Measurements from ENCODE around the gene RILP.

The RILP gene

DNA sequence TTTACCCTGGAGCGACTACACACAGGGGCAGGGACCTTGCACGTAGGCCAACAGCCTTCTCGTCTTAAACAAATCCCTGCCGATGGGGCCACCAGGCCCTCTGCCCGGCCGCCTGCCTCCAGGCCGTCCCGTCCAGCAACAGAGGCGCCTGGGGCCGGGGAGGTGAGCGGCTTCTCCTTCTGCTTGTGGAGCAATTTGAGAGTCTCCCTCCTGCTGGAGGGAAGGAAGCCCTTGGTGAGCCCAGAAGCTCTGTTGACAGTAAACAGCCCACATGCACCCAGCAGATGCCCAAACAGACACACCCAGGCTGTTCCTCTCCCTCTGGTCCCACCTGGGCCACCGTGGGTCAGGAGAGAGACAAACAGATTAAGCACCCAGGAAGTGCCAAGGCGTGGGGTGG is 29.2 kb downstream of the RILP start:
- WGBS (ENCODE audit: insufficient coverage, insufficient read length) = no CpG with 5 or more reads among the region's 13 CpGs
- no peak overlapping the region for H3K4me3 ChIP-seq (ENCODE audit: low read length)
- H3K4me1 ChIP-seq (ENCODE audit: control insufficient read depth, insufficient read depth, low read length) = 0 out of 2 replicates have a peak, but pooled peaks cover 1% of the 10 kb centered on the region
- DNase-seq (ENCODE audit: low read depth, low spot score) = no peak
- no peaks in the 10 kb centered on the region for H3K36me3 ChIP-seq (ENCODE audit: control insufficient read depth, insufficient read depth, low read length)
- H3K9me3 ChIP-seq (ENCODE audit: control insufficient read depth, insufficient read depth, low read length) = no peaks in the 10 kb centered on the region
- no peaks in the 10 kb centered on the region for H3K27me3 ChIP-seq (ENCODE audit: control insufficient read depth, insufficient read depth, low read length)
- no peak overlapping the region for H3K27ac ChIP-seq (ENCODE audit: low read length)

DNA sequence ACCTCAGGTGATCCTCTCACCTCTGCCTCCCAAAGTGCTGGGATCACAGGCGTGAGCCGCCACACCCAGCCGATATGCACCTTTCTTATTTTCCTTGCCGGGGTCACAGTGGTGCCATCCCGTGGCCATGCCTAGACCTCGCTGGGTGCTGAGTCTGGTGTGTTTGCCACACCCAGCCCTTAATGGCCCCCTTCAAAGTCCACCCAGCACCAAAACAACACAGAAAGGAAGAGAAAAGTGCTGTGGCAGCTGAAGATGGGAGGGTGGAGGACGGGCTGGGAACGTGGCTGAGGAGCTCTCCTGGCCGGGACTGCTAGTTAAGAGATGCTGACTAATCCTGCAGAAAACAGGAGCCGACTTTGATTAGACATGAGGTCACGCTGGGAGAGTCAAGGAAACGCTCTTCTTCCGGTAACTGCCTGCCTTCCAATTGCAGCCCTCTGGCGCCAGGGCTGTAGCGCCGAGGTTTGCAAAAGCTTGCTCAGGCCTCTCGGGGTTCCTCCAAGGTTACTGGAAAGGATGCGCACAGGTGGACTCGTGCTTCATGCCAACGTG is 32.0 kb downstream of the RILP start:
- Histone ChIP-seq H3K4me3 (ENCODE audit: low read length) (no peak overlapping the region), H3K36me3 (ENCODE audit: control insufficient read depth, insufficient read depth, low read length) (no peaks in the 10 kb centered on the region), H3K27ac (ENCODE audit: low read length) (no peak overlapping the region), H3K9me3 (ENCODE audit: control insufficient read depth, insufficient read depth, low read length) (no peaks in the 10 kb centered on the region), H3K27me3 (ENCODE audit: control insufficient read depth, insufficient read depth, low read length) (no peaks in the 10 kb centered on the region), H3K4me1 (ENCODE audit: control insufficient read depth, insufficient read depth, low read length) (0 out of 2 replicates have a peak, but pooled peaks cover 1% of the 10 kb centered on the region)
- WGBS (ENCODE audit: insufficient coverage, insufficient read length) = no CpG with 5 or more reads among the region's 20 CpGs
- DNase-seq (ENCODE audit: low read depth, low spot score) = no peak

DNA sequence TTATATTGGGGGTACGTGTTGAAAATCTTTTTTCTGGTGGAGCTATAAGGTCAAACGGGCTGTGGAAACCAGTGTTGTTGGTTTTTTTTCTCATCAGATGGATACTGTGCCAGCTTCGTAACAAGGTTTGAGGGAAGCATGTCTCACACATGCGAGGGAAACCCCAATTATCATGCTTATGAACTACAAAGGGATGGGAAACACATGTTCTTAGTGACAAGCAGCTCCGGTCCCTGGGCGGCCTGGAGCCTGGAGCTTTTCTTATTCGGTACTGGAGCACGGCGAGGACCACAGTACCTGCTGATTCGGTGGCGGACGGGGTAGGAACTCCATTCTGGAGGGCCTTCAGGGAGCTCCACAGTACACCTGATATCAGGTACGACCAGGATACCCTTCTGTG is 33.6 kb downstream of the RILP start:
- no CpG with 5 or more reads among the region's 13 CpGs for WGBS (ENCODE audit: insufficient coverage, insufficient read length)
- no peak for DNase-seq (ENCODE audit: low read depth, low spot score)
- no peak overlapping the region for H3K4me3 ChIP-seq (ENCODE audit: low read length)
- H3K36me3 ChIP-seq (ENCODE audit: control insufficient read depth, insufficient read depth, low read length) = no peaks in the 10 kb centered on the region
- no peaks in the 10 kb centered on the region for H3K27me3 ChIP-seq (ENCODE audit: control insufficient read depth, insufficient read depth, low read length)
- no peak overlapping the region for H3K27ac ChIP-seq (ENCODE audit: low read length)
- H3K9me3 ChIP-seq (ENCODE audit: control insufficient read depth, insufficient read depth, low read length) = no peaks in the 10 kb centered on the region
- no peaks in the 10 kb centered on the region for H3K4me1 ChIP-seq (ENCODE audit: control insufficient read depth, insufficient read depth, low read length)

DNA sequence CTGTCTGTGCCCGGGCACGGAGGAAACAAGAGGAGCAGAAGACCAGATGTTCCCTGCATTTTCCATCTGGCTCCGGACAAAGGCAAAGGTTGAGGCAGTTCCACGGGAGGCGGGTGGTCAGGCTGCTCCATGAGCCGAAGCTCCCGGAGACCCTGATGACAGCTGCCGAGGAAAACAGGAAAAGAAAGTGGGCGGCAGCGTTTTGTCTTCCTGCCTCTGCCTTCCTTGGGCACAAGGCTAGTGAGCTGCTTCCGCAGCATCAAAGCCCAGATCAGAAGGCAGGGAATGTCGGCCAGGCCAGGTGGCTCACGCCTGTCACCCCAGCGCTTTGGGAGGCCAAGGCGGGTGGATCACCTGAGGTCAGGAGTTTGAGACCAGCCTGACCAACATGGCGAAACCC is 37.3 kb downstream of the RILP start:
- Histone ChIP-seq H3K36me3 (ENCODE audit: control insufficient read depth, insufficient read depth, low read length) (no peaks in the 10 kb centered on the region), H3K4me1 (ENCODE audit: control insufficient read depth, insufficient read depth, low read length) (no peaks in the 10 kb centered on the region), H3K9me3 (ENCODE audit: control insufficient read depth, insufficient read depth, low read length) (no peaks in the 10 kb centered on the region), H3K4me3 (ENCODE audit: low read length) (no peak overlapping the region), H3K27ac (ENCODE audit: low read length) (no peak overlapping the region), H3K27me3 (ENCODE audit: control insufficient read depth, insufficient read depth, low read length) (no peaks in the 10 kb centered on the region)
- DNase-seq (ENCODE audit: low read depth, low spot score) = no peak
- WGBS (ENCODE audit: insufficient coverage, insufficient read length) = no CpG with 5 or more reads among the region's 16 CpGs

DNA sequence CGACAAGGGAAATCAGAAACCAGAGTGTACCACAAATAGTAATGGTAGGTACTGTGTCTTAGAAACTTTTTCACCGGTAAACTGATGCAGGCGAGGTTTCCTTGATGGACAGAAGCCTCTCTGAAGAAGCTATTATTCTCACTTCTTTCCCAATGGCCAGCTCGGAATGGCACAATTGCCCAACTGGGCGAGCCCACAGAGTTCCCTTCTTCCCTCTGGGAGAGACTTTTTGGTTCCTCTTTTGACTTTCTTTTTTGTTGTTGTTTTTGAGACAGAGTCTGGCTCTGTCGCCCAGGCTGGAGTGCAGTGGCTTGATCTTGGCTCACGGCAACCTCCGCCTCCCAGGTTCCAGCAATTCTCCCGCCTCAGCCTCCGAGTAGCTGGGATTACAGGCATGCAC is 38.0 kb downstream of the RILP start:
- Histone ChIP-seq H3K4me1 (ENCODE audit: control insufficient read depth, insufficient read depth, low read length) (no peaks in the 10 kb centered on the region), H3K27ac (ENCODE audit: low read length) (no peak overlapping the region), H3K4me3 (ENCODE audit: low read length) (no peak overlapping the region), H3K9me3 (ENCODE audit: control insufficient read depth, insufficient read depth, low read length) (no peaks in the 10 kb centered on the region), H3K27me3 (ENCODE audit: control insufficient read depth, insufficient read depth, low read length) (no peaks in the 10 kb centered on the region), H3K36me3 (ENCODE audit: control insufficient read depth, insufficient read depth, low read length) (no peaks in the 10 kb centered on the region)
- no CpG with 5 or more reads among the region's 10 CpGs for WGBS (ENCODE audit: insufficient coverage, insufficient read length)
- DNase-seq (ENCODE audit: low read depth, low spot score) = no peak

DNA sequence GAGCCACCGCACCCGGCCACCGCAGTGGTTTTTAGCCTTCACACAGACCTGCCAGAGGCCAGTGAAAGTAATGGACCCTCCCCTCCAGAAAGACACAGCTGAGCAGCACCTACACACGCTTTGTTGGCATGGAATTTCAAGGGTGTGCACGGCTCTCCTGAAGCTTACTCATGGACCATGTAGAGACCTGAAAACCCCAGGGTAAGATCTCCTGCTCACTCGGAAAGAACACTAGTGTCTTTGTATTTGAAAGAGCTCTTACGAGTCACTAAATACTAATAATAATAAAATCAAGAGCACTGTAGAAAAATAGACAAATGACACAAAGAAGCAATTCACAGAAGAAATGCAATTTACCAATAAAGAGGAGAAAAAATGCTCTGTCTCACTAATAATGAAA is 41.0 kb downstream of the RILP start:
- Histone ChIP-seq H3K36me3 (ENCODE audit: control insufficient read depth, insufficient read depth, low read length) (no peaks in the 10 kb centered on the region), H3K9me3 (ENCODE audit: control insufficient read depth, insufficient read depth, low read length) (no peaks in the 10 kb centered on the region), H3K4me3 (ENCODE audit: low read length) (no peak overlapping the region), H3K27me3 (ENCODE audit: control insufficient read depth, insufficient read depth, low read length) (no peaks in the 10 kb centered on the region), H3K27ac (ENCODE audit: low read length) (no peak overlapping the region), H3K4me1 (ENCODE audit: control insufficient read depth, insufficient read depth, low read length) (peaks cover 7% of the 10 kb centered on the region)
- DNase-seq (ENCODE audit: low read depth, low spot score) = no peak
- WGBS (ENCODE audit: insufficient coverage, insufficient read length) = no CpG with 5 or more reads among the region's 7 CpGs

DNA sequence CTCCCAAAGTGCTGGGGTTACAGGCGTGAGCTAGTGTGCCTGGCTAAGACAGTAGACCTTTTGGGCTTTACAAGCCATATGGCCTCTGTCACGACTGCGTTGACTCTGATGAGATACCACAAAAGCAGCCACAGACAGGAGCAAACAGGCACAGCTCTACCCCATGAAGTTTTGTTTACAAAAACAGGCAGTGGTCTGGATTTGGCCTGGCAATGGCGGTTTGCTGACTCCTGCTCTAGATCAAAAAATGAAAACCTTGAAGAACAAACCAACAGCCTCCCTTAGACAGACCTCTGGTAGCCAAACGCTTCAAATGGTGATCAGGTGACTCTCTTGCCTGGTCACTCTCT is 41.7 kb downstream of the RILP start:
- no peak overlapping the region for H3K27ac ChIP-seq (ENCODE audit: low read length)

DNA sequence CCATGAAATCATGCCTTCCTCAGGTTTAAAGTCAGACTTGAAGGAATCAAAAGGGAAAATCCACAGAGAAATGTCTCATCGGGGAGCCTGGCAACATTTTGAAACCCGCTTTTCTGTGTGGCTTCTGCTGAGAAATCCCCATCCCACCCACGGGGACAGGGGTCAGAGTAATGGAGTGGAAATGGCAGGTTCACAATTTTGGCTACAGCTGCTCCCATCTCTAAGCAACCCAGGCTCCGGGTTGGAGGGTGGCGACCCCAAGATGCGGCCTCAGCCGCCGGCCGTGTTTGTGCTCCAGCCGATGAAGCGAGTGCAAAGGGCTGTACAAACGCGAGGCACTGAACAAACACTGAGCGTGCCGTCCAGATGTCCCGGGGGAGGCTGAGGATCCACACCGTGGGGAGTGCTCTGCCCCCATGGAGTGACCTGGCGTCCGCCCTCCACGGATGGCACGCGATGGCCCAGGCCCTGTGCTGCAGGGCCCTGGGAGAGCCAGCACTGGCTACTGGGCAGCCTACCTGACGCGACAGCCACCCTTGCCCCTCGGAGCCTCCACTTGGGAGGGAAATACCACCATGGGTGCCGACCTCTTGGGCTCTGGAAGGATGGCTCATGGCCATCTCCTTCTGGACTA is 43.2 kb downstream of the RILP start:
- H3K4me3 ChIP-seq (ENCODE audit: low read length) = no peak overlapping the region
- no peak for DNase-seq (ENCODE audit: low read depth, low spot score)
- no peaks in the 10 kb centered on the region for H3K36me3 ChIP-seq (ENCODE audit: control insufficient read depth, insufficient read depth, low read length)
- WGBS (ENCODE audit: insufficient coverage, insufficient read length) = no CpG with 5 or more reads among the region's 26 CpGs
- H3K9me3 ChIP-seq (ENCODE audit: control insufficient read depth, insufficient read depth, low read length) = no peaks in the 10 kb centered on the region
- peaks cover 7% of the 10 kb centered on the region for H3K4me1 ChIP-seq (ENCODE audit: control insufficient read depth, insufficient read depth, low read length)
- no peaks in the 10 kb centered on the region for H3K27me3 ChIP-seq (ENCODE audit: control insufficient read depth, insufficient read depth, low read length)
- H3K27ac ChIP-seq (ENCODE audit: low read length) = no peak overlapping the region

More for the DNA sequence above, 41.7 kb downstream of the RILP start:
- no peak for DNase-seq (ENCODE audit: low read depth, low spot score)
- Histone ChIP-seq H3K36me3 (ENCODE audit: control insufficient read depth, insufficient read depth, low read length) (no peaks in the 10 kb centered on the region), H3K27me3 (ENCODE audit: control insufficient read depth, insufficient read depth, low read length) (no peaks in the 10 kb centered on the region), H3K9me3 (ENCODE audit: control insufficient read depth, insufficient read depth, low read length) (no peaks in the 10 kb centered on the region), H3K4me1 (ENCODE audit: control insufficient read depth, insufficient read depth, low read length) (peaks cover 7% of the 10 kb centered on the region), H3K4me3 (ENCODE audit: low read length) (no peak overlapping the region)
- no CpG with 5 or more reads among the region's 5 CpGs for WGBS (ENCODE audit: insufficient coverage, insufficient read length)

DNA sequence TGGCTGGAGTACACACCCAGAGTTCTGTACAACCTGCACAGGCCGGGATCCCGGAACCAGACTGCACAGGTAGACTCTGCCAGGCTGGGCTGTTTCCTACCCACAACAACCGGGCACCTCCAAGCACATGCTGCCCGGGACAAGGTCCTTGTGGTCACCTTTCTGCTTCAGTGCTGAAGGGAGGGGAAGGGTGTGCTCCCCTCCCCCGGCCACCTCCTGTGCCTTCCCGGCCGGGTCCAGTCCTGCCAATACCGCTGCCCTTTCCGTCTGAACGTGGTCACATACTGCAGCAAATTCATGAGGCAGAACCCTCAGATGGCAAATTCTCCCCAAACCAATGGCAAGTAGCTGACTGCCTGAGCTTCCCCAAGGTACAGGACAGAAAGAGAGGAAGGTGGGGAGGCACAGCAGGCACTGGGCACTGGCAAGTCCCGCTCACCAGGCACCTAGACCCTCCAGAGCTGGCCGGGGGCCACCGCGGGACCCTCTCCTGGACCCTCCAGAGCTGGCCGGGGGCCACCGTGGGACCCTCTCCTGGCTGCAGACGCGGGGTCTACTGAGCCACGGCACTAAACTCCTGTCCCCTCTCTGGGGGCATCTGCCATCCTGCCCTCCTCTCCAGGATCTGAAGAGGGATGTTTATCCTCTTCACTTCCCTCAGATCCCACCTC is 43.9 kb downstream of the RILP start:
- no peak for DNase-seq (ENCODE audit: low read depth, low spot score)
- H3K27ac ChIP-seq (ENCODE audit: low read length) = no peak overlapping the region
- no peak overlapping the region for H3K4me3 ChIP-seq (ENCODE audit: low read length)
- no peaks in the 10 kb centered on the region for H3K27me3 ChIP-seq (ENCODE audit: control insufficient read depth, insufficient read depth, low read length)
- no CpG with 5 or more reads among the region's 19 CpGs for WGBS (ENCODE audit: insufficient coverage, insufficient read length)
- no peaks in the 10 kb centered on the region for H3K9me3 ChIP-seq (ENCODE audit: control insufficient read depth, insufficient read depth, low read length)
- peaks cover 7% of the 10 kb centered on the region for H3K4me1 ChIP-seq (ENCODE audit: control insufficient read depth, insufficient read depth, low read length)
- no peaks in the 10 kb centered on the region for H3K36me3 ChIP-seq (ENCODE audit: control insufficient read depth, insufficient read depth, low read length)

DNA sequence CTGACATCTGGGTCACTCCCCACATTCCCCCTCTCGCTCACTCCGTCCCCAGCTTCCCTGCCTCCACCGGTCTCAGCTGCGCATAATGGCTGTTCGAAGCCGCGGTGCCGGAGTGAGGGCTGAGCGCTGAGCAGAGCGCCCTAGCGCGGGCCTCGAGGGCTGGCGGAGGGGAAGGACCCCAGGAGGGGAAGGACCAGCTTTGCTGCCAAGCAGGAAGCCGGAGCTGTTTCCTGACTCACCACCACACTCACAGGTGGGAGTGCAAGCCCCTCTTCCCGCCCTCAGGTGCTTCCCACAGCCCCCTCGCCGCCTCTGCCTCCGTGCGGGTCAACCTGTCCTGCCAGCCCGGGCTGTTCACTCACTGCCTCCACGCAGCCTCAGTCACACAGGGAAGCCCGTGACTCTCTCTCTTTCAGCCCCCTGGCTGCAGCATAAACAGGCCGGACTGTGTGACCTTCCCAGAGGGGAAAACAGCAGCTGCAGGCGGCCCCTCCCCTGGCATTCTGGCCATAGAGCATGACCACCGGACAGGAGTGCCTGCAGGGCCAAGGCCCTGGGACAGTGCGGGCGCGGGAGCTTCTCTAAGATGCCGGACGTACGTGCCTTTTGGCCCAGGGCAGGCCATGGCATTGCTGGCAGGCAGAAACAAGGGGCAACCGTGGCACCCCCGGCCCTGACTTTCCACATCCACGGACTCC is 44.7 kb downstream of the RILP start:
- H3K4me1 ChIP-seq (ENCODE audit: control insufficient read depth, insufficient read depth, low read length) = peaks cover 7% of the 10 kb centered on the region
- H3K36me3 ChIP-seq (ENCODE audit: control insufficient read depth, insufficient read depth, low read length) = no peaks in the 10 kb centered on the region
- no CpG with 5 or more reads among the region's 35 CpGs for WGBS (ENCODE audit: insufficient coverage, insufficient read length)
- no peaks in the 10 kb centered on the region for H3K9me3 ChIP-seq (ENCODE audit: control insufficient read depth, insufficient read depth, low read length)
- no peak for DNase-seq (ENCODE audit: low read depth, low spot score)
- H3K4me3 ChIP-seq (ENCODE audit: low read length) = no peak overlapping the region
- no peak overlapping the region for H3K27ac ChIP-seq (ENCODE audit: low read length)
- no peaks in the 10 kb centered on the region for H3K27me3 ChIP-seq (ENCODE audit: control insufficient read depth, insufficient read depth, low read length)

Measured in iPS DF 6.9 (cell line).